Colonic mucosa (tissue), 4 donors: ENCODE measurements around the gene AHDC1. TPM values are rescaled to one million over a fixed set of nuclear protein-coding genes. Genes with fewer than 3 reads are reported as not detected.

Experiments used
- DNase-seq: peaks from one replicate; pipeline ENCODE4 v3.0.0-alpha.2; 2020
- H3K27ac ChIP-seq: fragments of 200-600 bp; one replicate; pipeline ENCODE4 v1.8.0; 2021
- H3K27me3 ChIP-seq: fragments of 200-600 bp; one replicate; pipeline ENCODE4 v1.8.0; 2021
- H3K36me3 ChIP-seq: fragments of 200-600 bp; one replicate; pipeline ENCODE4 v1.8.0; 2021
- H3K4me1 ChIP-seq: fragments of 200-600 bp; one replicate; pipeline ENCODE4 v1.8.0; 2021; ENCODE audit warnings: mild to moderate bottlenecking
- H3K4me3 ChIP-seq: fragments of 200-600 bp; one replicate; pipeline ENCODE4 v1.8.0; 2021
- H3K9ac ChIP-seq, 2 donors: one replicate each; pipeline ENCODE4 v1.7.0; 2013; ENCODE audit warnings: control low read depth in 2 of 2, low read depth in 2 of 2, low read length in 2 of 2
- H3K9me3 ChIP-seq: fragments of 200-600 bp; one replicate; pipeline ENCODE4 v1.8.0; 2021
- intact Hi-C: fragments of 100-400 bp; cut with DNase I; formaldehyde crosslinking; loops from one replicate; pipeline ENCODE4 v1.14.1; 2022
- total RNA-seq, 2 donors: library from RNA; stranded (reverse); fragmentation: NEBNext Ultra II Directional in 1 of 2; extraction: Animal tissue kit (Norgen Biotek cat#: 25700) in 1 of 2; gene quantifications; one replicate each; pipeline ENCODE4 v1.2.1, GENCODE V29; 2021
- TF ChIP-seq, protein P1 (sequence below): fragments of 200-600 bp; IDR thresholded peaks from one replicate; pipeline ENCODE4 v1.8.0; 2022; ENCODE audit warnings: antibody characterized with exemption, mild to moderate bottlenecking
- donor health status: healthy.
- donor health status: DM: no; HTN: no; CAD: no.
- donor health status: DM: no; HTN: no; CAD: no.

Gene AHDC1
- total RNA-seq, 2 donors from 2014 or later = 18.4 to 26.8 TPM

- no peak overlapping the region for H3K9ac ChIP-seq
- no peak overlapping the region for H3K4me3 ChIP-seq
- no peaks in the 10 kb centered on the region for H3K4me1 ChIP-seq
- no peaks in the 10 kb centered on the region for H3K36me3 ChIP-seq
- H3K9me3 ChIP-seq = no peaks in the 10 kb centered on the region
- TF ChIP-seq, protein P1, sequence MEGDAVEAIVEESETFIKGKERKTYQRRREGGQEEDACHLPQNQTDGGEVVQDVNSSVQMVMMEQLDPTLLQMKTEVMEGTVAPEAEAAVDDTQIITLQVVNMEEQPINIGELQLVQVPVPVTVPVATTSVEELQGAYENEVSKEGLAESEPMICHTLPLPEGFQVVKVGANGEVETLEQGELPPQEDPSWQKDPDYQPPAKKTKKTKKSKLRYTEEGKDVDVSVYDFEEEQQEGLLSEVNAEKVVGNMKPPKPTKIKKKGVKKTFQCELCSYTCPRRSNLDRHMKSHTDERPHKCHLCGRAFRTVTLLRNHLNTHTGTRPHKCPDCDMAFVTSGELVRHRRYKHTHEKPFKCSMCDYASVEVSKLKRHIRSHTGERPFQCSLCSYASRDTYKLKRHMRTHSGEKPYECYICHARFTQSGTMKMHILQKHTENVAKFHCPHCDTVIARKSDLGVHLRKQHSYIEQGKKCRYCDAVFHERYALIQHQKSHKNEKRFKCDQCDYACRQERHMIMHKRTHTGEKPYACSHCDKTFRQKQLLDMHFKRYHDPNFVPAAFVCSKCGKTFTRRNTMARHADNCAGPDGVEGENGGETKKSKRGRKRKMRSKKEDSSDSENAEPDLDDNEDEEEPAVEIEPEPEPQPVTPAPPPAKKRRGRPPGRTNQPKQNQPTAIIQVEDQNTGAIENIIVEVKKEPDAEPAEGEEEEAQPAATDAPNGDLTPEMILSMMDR = no peak
- intact Hi-C loops = no loop called here
- no peak for DNase-seq
- no peaks in the 10 kb centered on the region for H3K27me3 ChIP-seq
- H3K27ac ChIP-seq = no peak overlapping the region
Observed at GRCh38 chr1:27618341-27619082, 14.6 kb upstream of the AHDC1 start.

- no peaks in the 10 kb centered on the region for H3K9me3 ChIP-seq
- H3K27me3 ChIP-seq = no peaks in the 10 kb centered on the region
- no peaks in the 10 kb centered on the region for H3K36me3 ChIP-seq
- intact Hi-C loops = no loop called here
- no peaks in the 10 kb centered on the region for H3K4me1 ChIP-seq
- H3K4me3 ChIP-seq = no peak overlapping the region
- DNase-seq = no peak
- no peak overlapping the region for H3K9ac ChIP-seq
- no peak overlapping the region for H3K27ac ChIP-seq
- TF ChIP-seq, protein P1 = no peak
Observed at GRCh38 chr1:27617420-27617819, 13.5 kb upstream of the AHDC1 start.

- H3K9me3 ChIP-seq = no peaks in the 10 kb centered on the region
- no peaks in the 10 kb centered on the region for H3K36me3 ChIP-seq
- H3K9ac ChIP-seq = no peak overlapping the region
- intact Hi-C loops = no loop called here
- no peak overlapping the region for H3K4me3 ChIP-seq
- H3K27me3 ChIP-seq = no peaks in the 10 kb centered on the region
- no peak overlapping the region for H3K27ac ChIP-seq
- H3K4me1 ChIP-seq = no peaks in the 10 kb centered on the region
- TF ChIP-seq, protein P1 = no peak
- no peak for DNase-seq
Observed at GRCh38 chr1:27616441-27616840, 12.5 kb upstream of the AHDC1 start.

- no peaks in the 10 kb centered on the region for H3K27me3 ChIP-seq
- no peaks in the 10 kb centered on the region for H3K4me1 ChIP-seq
- TF ChIP-seq, protein P1 = no peak
- no peak overlapping the region for H3K9ac ChIP-seq
- H3K36me3 ChIP-seq = no peaks in the 10 kb centered on the region
- no peak for DNase-seq
- H3K9me3 ChIP-seq = no peaks in the 10 kb centered on the region
- no peak overlapping the region for H3K27ac ChIP-seq
- H3K4me3 ChIP-seq = no peak overlapping the region
- intact Hi-C loops = no loop called here
Observed at GRCh38 chr1:27615346-27616192, 11.6 kb upstream of the AHDC1 start.

- no peak for DNase-seq
- H3K27ac ChIP-seq = no peak overlapping the region
- no peaks in the 10 kb centered on the region for H3K9me3 ChIP-seq
- H3K27me3 ChIP-seq = no peaks in the 10 kb centered on the region
- H3K36me3 ChIP-seq = no peaks in the 10 kb centered on the region
- intact Hi-C loops = no loop called here
- H3K9ac ChIP-seq = no peak overlapping the region
- TF ChIP-seq, protein P1 = no peak
- H3K4me3 ChIP-seq = no peak overlapping the region
- H3K4me1 ChIP-seq = no peaks in the 10 kb centered on the region
Observed at GRCh38 chr1:27614625-27615344, 10.8 kb upstream of the AHDC1 start.
